Lung (tissue), 12 donors: ENCODE results near the gene SLC35B2. TPM values are rescaled to one million over a fixed set of nuclear protein-coding genes. Genes with fewer than 3 reads are reported as not detected.

Experiments
- ATAC-seq: fragments of 200-7000 bp; cut with Tn5 transposase; one replicate; pipeline ENCODE4 v1.9.1; 2020; ENCODE audit warnings: moderate number of reproducible peaks; ENCODE audit not compliant: insufficient read depth, low FRiP score
- DNase-seq, 3 donors: peaks; one replicate each; pipeline ENCODE4 v3.0.0-alpha.2; 2013 to 2017
- H3K27ac ChIP-seq, 2 donors: one replicate each; pipeline ENCODE4 v1.5.1; 2013; ENCODE audit warnings: mild to moderate bottlenecking in 2 of 2, moderate library complexity in 2 of 2, control low read depth in 1 of 2, inconsistent platforms in 1 of 2, low read depth in 1 of 2, low read length in 1 of 2
- H3K27me3 ChIP-seq, 3 donors: one replicate each; pipeline ENCODE4 v1.5.1; 2013; ENCODE audit warnings: low read length in 2 of 3; ENCODE audit not compliant: control insufficient read depth in 3 of 3, insufficient read depth in 3 of 3
- H3K36me3 ChIP-seq, 4 donors: one replicate each; pipeline ENCODE4 v1.5.1; 2013; ENCODE audit warnings: low read length in 4 of 4, mild to moderate bottlenecking in 1 of 4, moderate library complexity in 1 of 4; ENCODE audit not compliant: control insufficient read depth in 4 of 4, insufficient read depth in 4 of 4
- H3K4me1 ChIP-seq, 5 donors: one replicate each; pipeline ENCODE4 v1.5.1; 2013; ENCODE audit warnings: low read length in 5 of 5, mild to moderate bottlenecking in 2 of 5, moderate library complexity in 1 of 5; ENCODE audit not compliant: control insufficient read depth in 5 of 5, insufficient read depth in 5 of 5
- H3K4me3 ChIP-seq: one replicate; pipeline ENCODE4 v1.5.1; 2013; ENCODE audit warnings: mild to moderate bottlenecking, control low read depth, moderate library complexity
- H3K9ac ChIP-seq, 2 donors: one replicate each; pipeline ENCODE4 v1.5.1; 2013; ENCODE audit warnings: low read length in 2 of 2, control low read depth in 1 of 2; ENCODE audit not compliant: insufficient read depth in 1 of 2
- H3K9me3 ChIP-seq, 4 donors: one replicate each; pipeline ENCODE4 v1.5.1; 2013; ENCODE audit warnings: low read length in 3 of 4, mild to moderate bottlenecking in 1 of 4, moderate library complexity in 1 of 4; ENCODE audit not compliant: control insufficient read depth in 4 of 4, insufficient read depth in 3 of 4
- WGBS, 2 donors: extraction: QIAGEN DNeasy Blood & Tissue Kit; methylation state at CpG; one replicate each; pipeline ENCODE4 v1.1.7; 2013; 5-methylcytosine and 5-hydroxymethylcytosine counted together
- polyA plus RNA-seq, 2 donors: library from polyadenylated mRNA; stranded (reverse); fragments of 200-250 nt; gene quantifications; one replicate each; pipeline ENCODE4 v1.2.1, GENCODE V29; 2013
- total RNA-seq, 2 donors: library from RNA; depleted of rRNA in 1 of 2; stranded (reverse); fragments of >200 nt in 1 of 2; gene quantifications; one replicate each; pipeline ENCODE4 v1.2.1, GENCODE V29; 2014 to 2021
- TF ChIP-seq, protein P1 (sequence below): IDR thresholded peaks from 2 replicates; pipeline ENCODE4 v1.5.1; 2012; ENCODE audit warnings: mild to moderate bottlenecking; ENCODE audit errors: control extremely low read depth, extremely low read depth
- donor health status: control.
- donor health status: control.
- donor health status: Bipolar disorder and iron deficiency.
- donor health status: healthy.
- donor health status: DM: yes; HTN: yes; CAD: no.

The SLC35B2 gene
- total and polyA plus RNA-seq, 4 donors: 15.0 to 44.4 (median 34.9) TPM

DNA sequence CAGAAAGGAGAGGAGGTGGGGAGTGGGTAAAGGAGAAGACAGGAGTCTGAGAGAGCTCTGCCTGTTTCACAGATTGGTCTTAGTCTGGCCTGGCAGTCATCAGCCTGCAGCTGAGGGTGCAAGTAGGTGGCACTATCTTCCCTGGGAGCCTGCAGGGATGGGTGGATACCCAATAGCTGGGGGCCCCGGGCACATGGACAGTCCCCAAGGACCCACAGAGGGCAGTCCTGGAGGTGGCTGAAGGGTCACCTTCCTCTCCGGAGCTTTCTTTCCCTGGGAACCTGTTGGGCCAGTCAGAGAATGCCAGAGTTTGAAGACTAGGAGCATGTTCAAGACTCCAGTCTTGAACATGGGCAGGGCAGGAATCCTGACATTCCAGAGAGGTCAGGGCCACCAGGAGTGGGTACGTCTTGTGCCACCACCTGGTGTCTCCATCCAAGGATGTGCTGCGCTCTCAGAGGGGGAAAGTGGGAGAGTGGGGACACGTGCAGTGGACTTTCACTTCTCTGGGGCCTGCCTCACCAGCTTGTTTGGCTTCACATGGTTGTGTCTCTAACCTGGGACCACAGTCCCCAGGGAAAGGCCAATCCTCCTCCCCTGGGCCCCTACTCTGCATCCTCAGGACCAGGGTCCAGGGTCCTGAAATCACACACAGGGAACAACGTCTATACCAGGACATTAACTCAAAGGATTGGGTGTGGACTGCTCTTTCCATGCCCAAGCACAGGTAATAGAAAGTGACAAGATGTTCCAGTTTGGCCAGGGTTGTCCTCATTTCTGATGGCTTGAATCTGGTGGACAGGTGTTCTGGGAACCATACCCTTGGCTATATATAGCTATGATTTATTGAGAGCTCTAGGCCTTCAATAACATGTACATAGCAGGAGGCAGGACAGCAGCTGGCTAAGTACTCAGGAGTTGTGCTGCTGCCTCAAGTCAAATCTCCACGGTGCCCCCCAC lies 37.8 kb upstream of the SLC35B2 start:
- 66 to 79% methylated on average over 7 of the region's 7 CpGs for WGBS, 2 donors
- Histone ChIP-seq H3K4me1 (peaks cover 0 to 12% (median 0%) of the 10 kb centered on the region in 5 donors), H3K4me3 (no peak overlapping the region), H3K27ac (no peak overlapping the region), H3K9ac (no peak overlapping the region), H3K36me3 (peaks cover 0 to 1% (median under 1%) of the 10 kb centered on the region in 4 donors), H3K27me3 (peaks cover 0 to 48% (median 23%) of the 10 kb centered on the region in 3 donors), H3K9me3 (no peaks in the 10 kb centered on the region)
- ATAC-seq (no peak), DNase-seq (no peak)
- TF ChIP-seq, protein P1, sequence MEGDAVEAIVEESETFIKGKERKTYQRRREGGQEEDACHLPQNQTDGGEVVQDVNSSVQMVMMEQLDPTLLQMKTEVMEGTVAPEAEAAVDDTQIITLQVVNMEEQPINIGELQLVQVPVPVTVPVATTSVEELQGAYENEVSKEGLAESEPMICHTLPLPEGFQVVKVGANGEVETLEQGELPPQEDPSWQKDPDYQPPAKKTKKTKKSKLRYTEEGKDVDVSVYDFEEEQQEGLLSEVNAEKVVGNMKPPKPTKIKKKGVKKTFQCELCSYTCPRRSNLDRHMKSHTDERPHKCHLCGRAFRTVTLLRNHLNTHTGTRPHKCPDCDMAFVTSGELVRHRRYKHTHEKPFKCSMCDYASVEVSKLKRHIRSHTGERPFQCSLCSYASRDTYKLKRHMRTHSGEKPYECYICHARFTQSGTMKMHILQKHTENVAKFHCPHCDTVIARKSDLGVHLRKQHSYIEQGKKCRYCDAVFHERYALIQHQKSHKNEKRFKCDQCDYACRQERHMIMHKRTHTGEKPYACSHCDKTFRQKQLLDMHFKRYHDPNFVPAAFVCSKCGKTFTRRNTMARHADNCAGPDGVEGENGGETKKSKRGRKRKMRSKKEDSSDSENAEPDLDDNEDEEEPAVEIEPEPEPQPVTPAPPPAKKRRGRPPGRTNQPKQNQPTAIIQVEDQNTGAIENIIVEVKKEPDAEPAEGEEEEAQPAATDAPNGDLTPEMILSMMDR: no peak

DNA sequence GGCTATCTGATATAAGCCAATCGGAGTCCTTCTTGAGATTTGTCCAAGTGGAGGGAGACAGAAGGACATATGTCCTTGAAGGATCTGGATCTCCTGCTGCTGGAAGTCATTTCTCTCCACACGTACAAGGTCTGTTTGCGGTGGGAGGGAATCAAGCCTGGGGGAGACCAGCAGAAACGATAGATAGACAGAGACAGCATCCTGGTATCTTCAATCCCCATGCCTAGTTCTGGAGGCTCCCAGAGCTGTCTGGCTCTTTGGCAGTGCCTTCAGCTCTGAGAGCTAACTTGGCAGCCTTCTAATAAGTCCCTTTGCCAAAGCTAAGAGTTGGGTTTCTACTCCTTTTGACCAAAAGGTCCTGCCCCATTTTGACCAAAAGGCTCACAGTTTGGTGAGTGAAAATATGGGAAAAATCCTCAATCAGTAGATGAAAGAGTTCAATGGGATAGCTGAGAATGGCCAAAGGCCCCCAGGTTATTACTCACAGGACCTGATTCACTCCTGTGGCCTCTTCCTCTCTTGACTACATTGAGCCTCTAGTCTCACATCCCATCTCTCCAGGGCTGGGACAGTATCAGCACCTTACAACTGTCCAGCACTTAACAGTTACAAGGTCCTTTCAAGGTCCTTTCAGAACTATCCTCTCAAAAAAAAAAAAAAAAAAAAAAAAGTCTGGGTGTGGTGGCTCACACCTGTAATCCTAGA lies 35.5 kb upstream of the SLC35B2 start:
- H3K27me3 ChIP-seq: peaks cover 0 to 53% (median 27%) of the 10 kb centered on the region in 3 donors
- no peak overlapping the region for H3K27ac ChIP-seq
- ATAC-seq (no peak), DNase-seq (no peak)
- no peak overlapping the region for H3K4me3 ChIP-seq
- WGBS, 2 donors: 77 to 84% methylated on average over 4 of the region's 4 CpGs
- H3K4me1 ChIP-seq: peaks cover 0 to 10% (median 0%) of the 10 kb centered on the region in 5 donors
- no peaks in the 10 kb centered on the region for H3K36me3 ChIP-seq
- H3K9ac ChIP-seq: no peak overlapping the region
- TF ChIP-seq, protein P1: no peak
- peaks cover 0 to 3% (median 0%) of the 10 kb centered on the region in 4 donors for H3K9me3 ChIP-seq

DNA sequence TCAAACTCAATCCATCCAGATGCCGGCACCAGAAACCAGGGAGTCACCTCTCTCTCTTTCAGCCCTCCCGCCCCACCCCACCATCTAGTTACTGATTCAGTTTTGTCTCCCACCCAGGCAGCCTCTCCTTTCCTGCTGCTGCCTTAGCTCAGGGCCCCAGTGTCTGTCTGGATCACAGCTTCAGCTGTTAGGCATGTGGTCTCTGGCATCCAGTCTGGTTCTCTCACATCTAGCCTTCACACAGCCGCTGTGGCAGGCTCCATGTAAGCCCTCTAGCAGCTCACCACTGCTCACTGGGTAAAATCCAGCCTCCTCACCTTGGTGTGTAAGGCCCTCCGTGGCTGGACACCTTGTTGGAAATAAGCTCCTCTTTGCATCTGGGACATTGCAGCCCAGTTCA lies 34.5 kb upstream of the SLC35B2 start:
- no peak overlapping the region for H3K4me3 ChIP-seq
- 65 to 82% methylated on average over 4 of the region's 4 CpGs for WGBS, 2 donors
- no peaks in the 10 kb centered on the region for H3K36me3 ChIP-seq
- peaks cover 0 to under 1% (median 0%) of the 10 kb centered on the region in 5 donors for H3K4me1 ChIP-seq
- DNase-seq: no peak
- peaks cover 0 to 51% (median 25%) of the 10 kb centered on the region in 3 donors for H3K27me3 ChIP-seq
- H3K9ac ChIP-seq: no peak overlapping the region
- no peak for ATAC-seq
- TF ChIP-seq, protein P1: no peak
- peaks cover 0 to 3% (median 0%) of the 10 kb centered on the region in 4 donors for H3K9me3 ChIP-seq
- no peak overlapping the region for H3K27ac ChIP-seq
